GM21423 (cell line): ENCODE data around the gene GPR18.
"Not testable (repeated sequence)": the region's sequence is repeated elsewhere in the genome, so short reads cannot be mapped to it uniquely, and the experiment has no call there.

Experiments
- ATAC-seq: cut with Tn5 transposase; IDR thresholded peaks from one replicate; pipeline ENCODE4 v1.9.1; 2021; ENCODE audit warnings: mild to moderate bottlenecking, moderate library complexity; ENCODE audit not compliant: unreplicated experiment

Gene GPR18

GRCh38 chr13:99268822-99269221, 10.6 kb upstream of the GPR18 start:
- ATAC-seq = no peak

- ATAC-seq = no peak
These were observed 9.7 kb upstream of the GPR18 start for GRCh38 chr13:99267927-99268326.

GRCh38 chr13:99266827-99267226, 8.6 kb upstream of the GPR18 start:
- ATAC-seq = no peak

- ATAC-seq = no peak
These were observed 7.7 kb upstream of the GPR18 start for GRCh38 chr13:99265821-99266426.

- ATAC-seq = no peak
These were observed 7.1 kb upstream of the GPR18 start for GRCh38 chr13:99265162-99265800.

- ATAC-seq = no peak
These were observed 5.9 kb upstream of the GPR18 start for GRCh38 chr13:99264051-99264450.

GRCh38 chr13:99263126-99263785, 5.1 kb upstream of the GPR18 start:
- ATAC-seq = no peak

- no peak for ATAC-seq
These were observed 2.9 kb upstream of the GPR18 start for GRCh38 chr13:99261059-99261458.

- no peak for ATAC-seq
These were observed 2.0 kb upstream of the GPR18 start for GRCh38 chr13:99260216-99260615.

- ATAC-seq = peak; percentile 64
These were observed 767 bp upstream of the GPR18 start for GRCh38 chr13:99258946-99259345.

- no peak for ATAC-seq
These were observed 888 bp downstream of the GPR18 start for GRCh38 chr13:99257291-99257690.

- no peak for ATAC-seq
These were observed 1.5 kb downstream of the GPR18 start for GRCh38 chr13:99256709-99257108.

- ATAC-seq = no peak
These were observed 1.9 kb downstream of the GPR18 start for GRCh38 chr13:99256283-99256682.

GRCh38 chr13:99255271-99255670, 2.9 kb downstream of the GPR18 start:
- no peak for ATAC-seq

GRCh38 chr13:99254830-99255229, 3.3 kb downstream of the GPR18 start:
- no peak for ATAC-seq

GRCh38 chr13:99251921-99252320, 6.3 kb downstream of the GPR18 start:
- ATAC-seq = no peak

GRCh38 chr13:99250982-99251825, 7.0 kb downstream of the GPR18 start:
- no peak for ATAC-seq

GRCh38 chr13:99249606-99250005, 8.6 kb downstream of the GPR18 start:
- not testable (repeated sequence) for ATAC-seq

GRCh38 chr13:99249178-99249577, 9.0 kb downstream of the GPR18 start:
- not testable (repeated sequence) for ATAC-seq

GRCh38 chr13:99246100-99246499, 12.1 kb downstream of the GPR18 start:
- ATAC-seq = no peak

- ATAC-seq = peak; percentile 73
These were observed 20.1 kb downstream of the GPR18 start for GRCh38 chr13:99237981-99238662.
